ENCODE data around the gene SLC22A1. TPM values are rescaled to one million over a fixed set of nuclear protein-coding genes. Genes with fewer than 3 reads are reported as not detected.

Gene SLC22A1
- polyA plus RNA-seq, 1 donor from 2014 or later: 0.71 TPM

DNA sequence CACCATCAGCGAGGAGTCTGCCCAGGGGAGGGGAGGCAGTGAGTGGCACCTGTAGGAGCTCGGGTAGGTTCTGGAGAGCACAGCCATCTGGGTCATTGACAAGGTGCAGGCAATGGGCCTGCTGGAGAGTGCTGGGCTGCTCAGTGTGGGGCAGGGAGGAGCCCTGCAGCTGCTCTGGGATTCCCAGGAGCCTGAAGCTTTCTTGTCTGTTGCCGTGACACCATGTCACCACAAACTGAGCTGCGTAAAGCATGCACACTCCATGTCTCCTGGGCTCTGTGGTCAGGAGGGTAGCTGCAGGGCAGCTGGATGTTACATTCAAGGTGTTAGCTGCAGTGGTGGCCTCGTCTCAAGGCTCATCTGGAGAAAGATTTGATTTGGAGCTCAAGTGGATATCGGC lies 4.5 kb upstream of the SLC22A1 start:
- TF ChIP-seq MXI1 (conservative IDR thresholded peaks at IDR 0.05; ENCODE audit: poor library complexity, severe bottlenecking): no peak
- no peak for TF ChIP-seq EP300 (conservative IDR thresholded peaks at IDR 0.05; ENCODE audit: poor library complexity, severe bottlenecking)
- TF ChIP-seq RAD21 (conservative IDR thresholded peaks at IDR 0.05): no peak
- no peak for TF ChIP-seq POLR2AphosphoS5 (IDR thresholded peaks at IDR 0.05)
- TF ChIP-seq CTCF (IDR thresholded peaks at IDR 0.05; ENCODE audit: poor library complexity, severe bottlenecking): no peak
- no peak for TF ChIP-seq EZH2 (IDR thresholded peaks at IDR 0.05; ENCODE audit: borderline replicate concordance, insufficient read depth, low read length, poor library complexity, severe bottlenecking)
- no peak for TF ChIP-seq SMC3 (conservative IDR thresholded peaks at IDR 0.05; ENCODE audit: poor library complexity)
- TF ChIP-seq TAF1 (IDR thresholded peaks at IDR 0.05; ENCODE audit: low read depth): no peak
- no peak for TF ChIP-seq REST (IDR thresholded peaks at IDR 0.05; ENCODE audit: borderline replicate concordance)
- H3K4me2 ChIP-seq (ENCODE audit: low read length): no peak overlapping the region
- no peaks in the 10 kb centered on the region for H3K27me3 ChIP-seq (ENCODE audit: insufficient read depth, low read depth, low read length)
- no peaks in the 10 kb centered on the region for H3F3A ChIP-seq (ENCODE audit: insufficient read depth, low read length, poor library complexity, severe bottlenecking)
- no peak overlapping the region for H2AFZ ChIP-seq (ENCODE audit: low read depth, low read length)
- H3K79me2 ChIP-seq (replicated peaks; ENCODE audit: insufficient read depth, low read length): no peaks in the 10 kb centered on the region
- no peak overlapping the region for H3K9ac ChIP-seq (ENCODE audit: low read length)
- no peaks in the 10 kb centered on the region for H3K9me3 ChIP-seq (ENCODE audit: low read length)
- H3K36me3 ChIP-seq (ENCODE audit: insufficient read depth, low read length): no peaks in the 10 kb centered on the region
- H3K27ac ChIP-seq (ENCODE audit: low read length): no peak overlapping the region
- no peaks in the 10 kb centered on the region for H3K9me2 ChIP-seq (ENCODE audit: insufficient read depth, low read length)
- H4K20me1 ChIP-seq (ENCODE audit: insufficient read depth): no peaks in the 10 kb centered on the region
- H3K4me3 ChIP-seq (ENCODE audit: low read length): no peak overlapping the region

DNA sequence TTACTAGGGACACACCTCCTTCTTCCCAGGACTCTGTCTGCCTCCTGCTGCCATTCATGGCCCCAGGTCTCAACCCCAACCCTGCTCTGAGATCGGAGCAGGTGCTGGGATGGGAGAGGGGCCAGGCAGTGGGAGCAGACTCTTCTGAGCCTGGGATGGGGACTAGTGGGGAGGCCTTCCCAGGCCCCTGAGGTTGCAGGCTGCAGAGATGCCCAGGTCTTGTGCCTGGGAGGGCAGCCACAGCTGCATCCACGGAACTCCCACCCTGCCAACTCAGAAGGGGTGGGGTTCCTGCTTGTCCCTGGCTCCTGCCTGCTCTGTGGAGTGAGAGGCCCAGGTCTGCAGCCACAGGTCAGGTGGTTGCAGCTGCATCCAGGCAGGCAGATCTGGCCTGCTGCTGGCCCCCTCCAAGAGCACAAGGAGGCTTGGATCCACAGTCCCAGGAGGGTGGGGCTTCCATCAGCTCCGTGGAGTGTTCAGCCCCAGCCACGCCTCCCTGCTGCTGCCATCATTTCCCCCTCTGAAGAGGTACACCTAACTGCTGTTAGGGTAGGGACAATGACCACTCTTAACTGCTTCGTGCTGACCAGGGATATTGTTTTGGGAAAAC lies 2.9 kb upstream of the SLC22A1 start:
- H3K27me3 ChIP-seq (ENCODE audit: insufficient read depth, low read depth, low read length): no peaks in the 10 kb centered on the region
- H3F3A ChIP-seq (ENCODE audit: insufficient read depth, low read length, poor library complexity, severe bottlenecking): no peaks in the 10 kb centered on the region
- no peaks in the 10 kb centered on the region for H3K9me2 ChIP-seq (ENCODE audit: insufficient read depth, low read length)
- no peak overlapping the region for H3K4me3 ChIP-seq (ENCODE audit: low read length)
- no peaks in the 10 kb centered on the region for H3K9me3 ChIP-seq (ENCODE audit: low read length)
- no peaks in the 10 kb centered on the region for H4K20me1 ChIP-seq (ENCODE audit: insufficient read depth)
- TF ChIP-seq SMC3 (conservative IDR thresholded peaks at IDR 0.05; ENCODE audit: poor library complexity) (no peak), POLR2AphosphoS5 (IDR thresholded peaks at IDR 0.05) (no peak), RAD21 (conservative IDR thresholded peaks at IDR 0.05) (no peak), MXI1 (conservative IDR thresholded peaks at IDR 0.05; ENCODE audit: poor library complexity, severe bottlenecking) (no peak), TAF1 (IDR thresholded peaks at IDR 0.05; ENCODE audit: low read depth) (no peak), REST (IDR thresholded peaks at IDR 0.05; ENCODE audit: borderline replicate concordance) (no peak), EZH2 (IDR thresholded peaks at IDR 0.05; ENCODE audit: borderline replicate concordance, insufficient read depth, low read length, poor library complexity, severe bottlenecking) (no peak), CTCF (IDR thresholded peaks at IDR 0.05; ENCODE audit: poor library complexity, severe bottlenecking) (no peak), EP300 (conservative IDR thresholded peaks at IDR 0.05; ENCODE audit: poor library complexity, severe bottlenecking) (no peak)
- H3K36me3 ChIP-seq (ENCODE audit: insufficient read depth, low read length): no peaks in the 10 kb centered on the region
- no peaks in the 10 kb centered on the region for H3K79me2 ChIP-seq (replicated peaks; ENCODE audit: insufficient read depth, low read length)
- no peak overlapping the region for H3K9ac ChIP-seq (ENCODE audit: low read length)
- H3K27ac ChIP-seq (ENCODE audit: low read length): no peak overlapping the region
- no peak overlapping the region for H2AFZ ChIP-seq (ENCODE audit: low read depth, low read length)
- no peak overlapping the region for H3K4me2 ChIP-seq (ENCODE audit: low read length)
